Measurements from ENCODE around the gene DLG2.
"Not testable (repeated sequence)": the region's sequence is repeated elsewhere in the genome, so short reads cannot be mapped to it uniquely, and the experiment has no call there.

Gene DLG2

GRCh38 chr11:85349539-85349938, 277.6 kb downstream of the DLG2 start:
- in situ Hi-C loops (cut with HindIII; ENCODE audit: low sequenced_read_pairs) = not testable (repeated sequence)

GRCh38 chr11:85348945-85349344, 278.2 kb downstream of the DLG2 start:
- in situ Hi-C loops (cut with HindIII; ENCODE audit: low sequenced_read_pairs) = no loop called here

GRCh38 chr11:85347291-85347690, 279.9 kb downstream of the DLG2 start:
- in situ Hi-C loops (cut with HindIII; ENCODE audit: low sequenced_read_pairs) = no loop called here

GRCh38 chr11:85346484-85346883, 280.7 kb downstream of the DLG2 start:
- in situ Hi-C loops (cut with HindIII; ENCODE audit: low sequenced_read_pairs) = no loop called here

GRCh38 chr11:85340846-85341245, 286.3 kb downstream of the DLG2 start:
- in situ Hi-C loops (cut with HindIII; ENCODE audit: low sequenced_read_pairs) = not testable (repeated sequence)

GRCh38 chr11:85318573-85318972, 308.6 kb downstream of the DLG2 start:
- in situ Hi-C loops (cut with HindIII; ENCODE audit: low sequenced_read_pairs) = no loop called here

GRCh38 chr11:85316967-85317366, 310.2 kb downstream of the DLG2 start:
- in situ Hi-C loops (cut with HindIII; ENCODE audit: low sequenced_read_pairs) = no loop called here

GRCh38 chr11:85313741-85314140, 313.4 kb downstream of the DLG2 start:
- in situ Hi-C loops (cut with HindIII; ENCODE audit: low sequenced_read_pairs) = no loop called here

GRCh38 chr11:85310479-85310878, 316.7 kb downstream of the DLG2 start:
- in situ Hi-C loops (cut with HindIII; ENCODE audit: low sequenced_read_pairs) = no loop called here

GRCh38 chr11:85307366-85307765, 319.8 kb downstream of the DLG2 start:
- in situ Hi-C loops (cut with HindIII; ENCODE audit: low sequenced_read_pairs) = no loop called here

GRCh38 chr11:85301895-85302678, 325.1 kb downstream of the DLG2 start:
- in situ Hi-C loops (cut with HindIII; ENCODE audit: low sequenced_read_pairs) = no loop called here

- in situ Hi-C loops (cut with HindIII; ENCODE audit: low sequenced_read_pairs) = no loop called here
Observed at GRCh38 chr11:85299258-85299942, 327.7 kb downstream of the DLG2 start.

- in situ Hi-C loops (cut with HindIII; ENCODE audit: low sequenced_read_pairs) = no loop called here
Observed at GRCh38 chr11:85295694-85296271, 331.4 kb downstream of the DLG2 start.

- in situ Hi-C loops (cut with HindIII; ENCODE audit: low sequenced_read_pairs) = no loop called here
Observed at GRCh38 chr11:85281550-85281949, 345.6 kb downstream of the DLG2 start.

- in situ Hi-C loops (cut with HindIII; ENCODE audit: low sequenced_read_pairs) = no loop called here
Observed at GRCh38 chr11:85279267-85279666, 347.9 kb downstream of the DLG2 start.

GRCh38 chr11:85277693-85278092, 349.5 kb downstream of the DLG2 start:
- in situ Hi-C loops (cut with HindIII; ENCODE audit: low sequenced_read_pairs) = no loop called here

GRCh38 chr11:85276332-85276731, 350.8 kb downstream of the DLG2 start:
- in situ Hi-C loops (cut with HindIII; ENCODE audit: low sequenced_read_pairs) = no loop called here

- in situ Hi-C loops (cut with HindIII; ENCODE audit: low sequenced_read_pairs) = not testable (repeated sequence)
Observed at GRCh38 chr11:85270315-85270714, 356.8 kb downstream of the DLG2 start.

GRCh38 chr11:85269109-85269508, 358.0 kb downstream of the DLG2 start:
- in situ Hi-C loops (cut with HindIII; ENCODE audit: low sequenced_read_pairs) = no loop called here

GRCh38 chr11:85266646-85267045, 360.5 kb downstream of the DLG2 start:
- in situ Hi-C loops (cut with HindIII; ENCODE audit: low sequenced_read_pairs) = no loop called here

- in situ Hi-C loops (cut with HindIII; ENCODE audit: low sequenced_read_pairs) = no loop called here
Observed at GRCh38 chr11:85263328-85263727, 363.8 kb downstream of the DLG2 start.

GRCh38 chr11:85257837-85258236, 369.3 kb downstream of the DLG2 start:
- in situ Hi-C loops (cut with HindIII; ENCODE audit: low sequenced_read_pairs) = no loop called here

Data from DLD1 (cell line).